GM19035 (cell line): ENCODE results near the gene RTF2.

Experiments
- ATAC-seq: cut with Tn5 transposase; IDR thresholded peaks from one replicate; pipeline ENCODE4 v1.9.1; 2021; ENCODE audit not compliant: unreplicated experiment

Gene RTF2, protein sequence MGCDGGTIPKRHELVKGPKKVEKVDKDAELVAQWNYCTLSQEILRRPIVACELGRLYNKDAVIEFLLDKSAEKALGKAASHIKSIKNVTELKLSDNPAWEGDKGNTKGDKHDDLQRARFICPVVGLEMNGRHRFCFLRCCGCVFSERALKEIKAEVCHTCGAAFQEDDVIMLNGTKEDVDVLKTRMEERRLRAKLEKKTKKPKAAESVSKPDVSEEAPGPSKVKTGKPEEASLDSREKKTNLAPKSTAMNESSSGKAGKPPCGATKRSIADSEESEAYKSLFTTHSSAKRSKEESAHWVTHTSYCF

DNA sequence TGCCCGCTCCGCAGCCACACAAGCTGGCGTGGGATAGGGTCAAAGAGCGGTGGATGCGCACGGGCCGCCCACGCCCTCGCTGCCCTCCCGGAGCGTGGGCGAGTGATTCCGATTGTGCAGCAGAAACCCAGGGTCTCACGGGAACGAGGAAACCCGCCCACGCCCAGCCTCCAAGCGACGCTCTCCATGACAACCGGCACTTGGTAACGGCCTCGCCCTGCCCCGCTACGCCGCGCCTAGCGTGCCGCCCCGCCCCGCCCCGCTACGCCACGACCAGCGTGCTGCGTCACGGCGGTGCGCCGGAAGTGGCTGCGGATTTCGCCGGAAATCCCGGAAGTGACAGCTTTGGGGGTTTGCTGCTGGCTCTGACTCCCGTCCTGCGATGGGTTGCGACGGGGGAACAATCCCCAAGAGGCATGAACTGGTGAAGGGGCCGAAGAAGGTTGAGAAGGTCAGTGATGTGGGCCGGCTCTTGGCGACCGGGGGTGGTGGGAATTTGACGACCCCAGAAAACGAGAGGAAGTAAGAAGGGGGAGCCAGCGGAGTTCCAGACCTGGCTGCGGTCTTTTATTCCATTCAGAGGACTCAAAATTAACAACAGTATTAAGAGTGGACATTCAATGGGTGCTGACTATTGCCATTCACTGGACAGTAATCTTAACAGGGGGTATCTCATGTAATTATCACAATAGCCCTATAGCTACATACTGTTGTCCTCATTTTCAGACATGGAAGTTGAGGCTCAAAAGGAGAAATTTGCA lies at the start of gene RTF2:
Gene RTF2, plus strand, starts transcription at position 312 of the 761 bp plus-strand sequence. Its CDS starts 71 bp downstream, at position 383.
- ATAC-seq: peak; percentile 98

DNA sequence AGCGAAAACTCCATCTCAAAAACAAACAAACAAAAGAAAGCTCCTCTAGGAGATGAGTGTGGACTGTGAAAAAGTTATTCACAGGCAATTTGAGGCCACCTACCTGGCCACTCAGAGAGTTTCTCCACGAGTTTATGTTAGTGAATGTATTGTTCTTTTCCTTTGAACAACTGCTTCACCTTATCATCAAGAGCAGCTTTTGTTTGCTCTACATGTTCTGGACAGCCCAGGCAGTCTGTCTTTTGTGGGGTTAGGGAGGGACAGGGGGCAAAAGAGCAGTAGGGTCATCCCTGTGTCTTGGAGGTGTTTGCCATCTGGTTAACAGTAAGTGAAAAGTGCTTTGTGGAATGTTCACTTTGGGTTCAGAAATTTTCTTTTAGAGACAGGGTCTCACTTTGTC lies 48.4 kb upstream of the RTF2 start:
- no peak for ATAC-seq

DNA sequence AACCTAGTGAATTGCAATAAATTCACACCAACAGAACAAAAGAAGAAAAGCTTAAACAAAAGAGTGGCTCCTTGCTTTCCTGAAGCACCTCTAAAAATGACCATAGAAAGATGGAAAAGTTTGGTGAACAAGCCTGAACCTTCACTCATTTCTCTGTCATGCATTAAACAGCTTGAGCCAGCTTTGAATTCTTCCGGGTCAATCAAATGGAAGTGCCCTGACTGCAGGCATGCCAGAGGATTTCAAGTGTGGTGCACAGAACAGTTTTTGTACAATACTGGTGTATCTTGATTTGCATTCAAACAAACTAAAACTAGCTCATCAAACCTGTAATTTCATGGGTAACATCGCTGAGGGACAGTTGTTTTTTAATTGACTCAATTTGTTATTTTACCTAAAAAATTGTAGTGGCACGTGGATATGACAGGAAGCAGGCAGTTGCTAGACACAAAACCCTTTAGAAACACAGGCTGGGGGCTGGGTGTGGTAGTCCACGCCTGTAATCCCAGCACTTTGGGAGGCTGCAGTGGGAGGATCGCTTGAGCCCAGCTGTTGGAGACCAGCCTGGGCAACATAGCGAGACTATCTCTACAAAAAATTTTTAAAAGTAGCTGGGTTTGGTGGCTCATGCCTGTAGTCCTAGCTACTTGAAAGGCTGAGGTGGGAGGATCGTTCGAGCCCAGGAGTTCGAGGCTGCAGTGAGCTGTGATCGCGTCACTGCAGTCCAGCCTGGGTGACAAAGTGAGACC lies 47.3 kb upstream of the RTF2 start:
- ATAC-seq: no peak

DNA sequence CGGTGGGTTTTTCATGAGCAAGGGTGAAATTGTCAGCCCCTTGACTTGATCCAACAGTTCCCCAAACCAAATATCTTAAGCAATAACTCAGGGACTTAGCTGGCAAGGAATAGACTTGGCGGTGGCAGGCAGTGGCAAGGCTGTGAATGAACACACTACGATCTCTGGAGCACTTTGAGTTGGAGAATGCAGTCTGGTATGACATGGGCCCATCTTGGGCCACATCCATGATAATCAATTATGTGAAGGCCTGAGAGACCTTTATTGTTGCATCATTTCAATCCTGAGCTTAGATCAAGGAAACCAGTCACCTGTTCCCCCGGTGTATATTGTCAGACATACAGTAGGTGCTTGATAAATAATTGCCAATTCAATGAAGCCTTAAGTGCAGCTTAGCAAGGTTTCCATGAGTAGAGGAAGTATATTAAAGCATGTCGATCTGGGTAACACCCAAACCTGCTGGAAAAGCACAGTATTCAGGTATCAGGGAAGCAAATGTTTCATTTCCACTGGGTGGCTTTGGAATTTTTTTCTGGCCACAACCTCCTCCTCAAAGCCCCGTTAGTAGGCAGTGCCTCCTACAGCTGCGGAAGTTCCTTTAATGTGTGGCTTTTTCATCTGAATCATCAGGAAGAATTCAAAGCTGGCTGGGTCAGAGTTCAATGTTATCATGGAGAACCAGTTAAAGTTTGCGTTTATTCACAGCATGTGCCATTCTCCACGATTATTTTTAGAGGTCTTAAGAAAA lies 46.2 kb upstream of the RTF2 start:
- ATAC-seq: no peak

DNA sequence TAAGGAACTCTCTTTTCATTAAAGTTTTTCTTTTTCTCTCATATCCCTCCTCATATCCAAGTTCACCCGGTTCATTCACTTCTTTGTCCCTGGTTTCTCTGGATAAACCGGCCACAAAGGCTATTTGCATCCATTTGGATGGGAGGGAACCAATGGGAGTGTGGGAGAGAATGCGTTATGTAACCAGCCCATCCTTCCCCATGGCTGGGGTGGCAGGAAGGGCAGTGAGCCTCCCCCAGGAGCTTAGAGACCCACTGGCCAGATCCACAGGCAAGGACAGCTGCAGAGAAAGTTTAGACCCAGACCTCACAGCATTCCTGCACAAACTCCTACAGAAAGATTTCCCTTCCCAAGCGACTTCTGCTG lies 45.6 kb upstream of the RTF2 start:
- no peak for ATAC-seq

DNA sequence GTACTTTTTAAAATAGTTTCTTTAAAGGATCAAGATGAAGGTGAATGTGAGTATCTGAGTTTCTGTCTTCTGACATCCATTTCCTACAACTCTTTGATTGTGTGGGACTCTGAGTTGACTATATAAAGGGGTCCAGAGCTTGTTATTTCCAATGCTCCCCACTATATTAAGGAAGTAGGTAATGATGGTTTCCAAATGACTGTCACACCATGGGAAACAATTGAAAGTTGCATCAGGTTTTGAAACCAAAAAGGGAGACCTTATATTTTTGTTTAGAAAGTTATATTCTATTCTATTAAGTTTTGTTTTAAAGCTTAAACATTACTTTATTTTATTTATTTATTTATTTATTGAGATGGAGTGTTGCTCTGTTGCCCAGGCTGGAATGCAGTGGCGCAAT lies 45.2 kb upstream of the RTF2 start:
- ATAC-seq: no peak

DNA sequence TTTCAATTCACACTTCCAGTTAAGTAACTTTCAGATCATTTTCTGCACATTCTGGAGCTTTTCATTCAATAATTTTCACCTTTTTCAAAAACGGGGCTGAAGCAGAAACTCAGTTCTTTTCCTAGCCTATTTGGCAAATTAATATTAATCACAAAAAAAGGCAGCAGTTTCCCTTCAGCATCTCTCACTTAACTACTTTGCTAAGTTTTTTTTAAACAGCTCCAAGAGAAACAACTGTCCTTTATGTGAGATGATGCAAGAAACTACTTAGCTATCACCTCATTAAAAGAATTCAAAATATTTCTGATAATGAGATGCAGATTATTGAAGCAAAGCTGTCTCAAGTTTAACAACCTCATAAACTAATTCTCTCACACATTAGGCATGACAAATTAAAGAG lies 44.5 kb upstream of the RTF2 start:
- ATAC-seq: no peak

DNA sequence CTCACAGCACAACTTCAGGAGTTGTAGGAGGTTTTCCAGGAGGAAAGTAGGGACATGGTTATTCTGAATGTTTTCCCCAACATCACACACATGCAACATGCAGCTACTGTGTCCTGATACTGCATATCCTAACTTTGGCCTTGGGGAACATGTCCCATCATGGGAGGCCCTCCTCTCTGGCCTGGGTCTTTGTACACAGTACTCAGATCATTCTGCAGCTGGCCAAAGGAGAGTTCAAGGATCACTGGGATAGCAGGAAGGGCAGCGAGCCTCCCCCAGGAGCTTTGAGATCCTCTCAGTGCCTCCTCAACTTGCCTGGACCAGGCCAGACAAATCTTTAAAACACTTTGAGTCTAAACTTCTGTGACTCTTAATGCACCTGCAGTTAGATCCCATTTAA lies 43.5 kb upstream of the RTF2 start:
- ATAC-seq: no peak

DNA sequence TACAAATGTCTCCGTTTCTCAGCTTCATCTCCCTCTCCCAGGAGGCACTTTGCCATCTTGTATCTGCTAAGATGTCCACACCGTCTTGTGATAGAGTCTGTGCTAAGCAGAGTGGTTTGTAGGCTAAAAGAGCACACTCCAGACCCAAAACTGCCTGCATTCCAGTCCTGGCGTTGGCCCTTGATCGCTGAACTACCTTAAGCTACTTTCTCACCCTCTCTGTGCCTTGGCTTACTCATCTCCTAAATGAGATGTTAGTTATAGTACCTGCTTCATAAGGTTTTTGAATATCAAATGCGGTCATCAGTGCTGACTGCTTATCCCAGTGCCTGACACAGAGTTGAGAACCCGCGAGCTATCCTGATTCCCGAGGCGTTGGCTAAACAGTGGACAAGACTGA lies 42.4 kb upstream of the RTF2 start:
- no peak for ATAC-seq

DNA sequence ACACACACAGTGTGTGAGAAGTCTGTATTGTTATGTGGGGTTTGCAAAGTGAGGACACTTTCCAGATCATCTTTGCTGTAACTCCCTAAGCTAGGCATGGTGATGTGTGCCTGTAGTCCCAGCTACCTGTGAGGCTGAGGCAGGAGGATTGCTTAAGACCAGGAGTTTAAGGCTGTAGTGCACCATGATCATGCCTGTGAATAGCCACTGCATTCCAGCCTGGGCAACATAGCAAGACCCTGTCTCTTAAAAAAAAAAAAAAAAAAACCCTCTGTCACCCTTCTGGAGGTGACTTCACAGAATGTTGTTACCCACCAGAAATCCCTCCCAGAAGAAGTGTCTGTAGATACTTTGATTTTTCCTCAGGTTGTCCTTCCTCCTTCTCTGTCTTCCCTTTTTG lies 41.5 kb upstream of the RTF2 start:
- ATAC-seq: no peak

DNA sequence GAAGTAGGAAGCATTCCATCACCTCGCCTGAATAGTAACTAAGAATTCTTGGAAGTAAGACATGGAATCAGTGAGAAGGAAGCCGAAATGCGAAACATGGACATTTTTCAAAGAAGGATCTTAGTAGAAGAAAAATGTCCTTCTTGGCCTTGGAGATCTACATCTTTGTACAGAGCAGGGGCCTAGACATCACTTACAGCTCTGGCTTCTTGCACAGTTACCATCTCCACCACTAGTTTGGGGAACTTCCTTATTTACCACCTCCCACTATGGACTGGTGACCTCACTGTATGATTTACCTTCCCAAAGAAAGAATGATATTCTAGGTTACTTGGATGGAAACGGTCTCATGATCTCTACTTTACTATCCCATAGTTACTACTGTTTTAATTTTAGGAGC lies 40.6 kb upstream of the RTF2 start:
- no peak for ATAC-seq

DNA sequence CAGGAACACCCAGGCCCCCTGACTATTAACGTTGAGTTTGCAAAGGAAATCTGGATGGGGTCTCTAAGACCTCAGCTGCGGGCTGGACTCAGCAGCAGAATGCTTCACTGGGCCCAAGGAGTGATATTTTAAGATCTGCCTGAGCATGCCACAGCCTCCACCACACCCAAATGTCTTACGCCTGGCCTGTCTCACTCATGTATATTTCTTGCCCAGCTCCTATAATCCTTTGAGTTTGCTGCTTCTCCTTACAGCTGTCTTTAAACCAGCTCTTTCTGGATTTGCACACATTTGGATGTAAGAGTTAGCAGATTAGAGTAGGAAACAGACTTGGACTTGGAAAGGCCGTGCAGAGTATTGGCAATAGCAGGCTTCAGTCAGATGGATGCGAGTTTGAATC lies 40.0 kb upstream of the RTF2 start:
- no peak for ATAC-seq

DNA sequence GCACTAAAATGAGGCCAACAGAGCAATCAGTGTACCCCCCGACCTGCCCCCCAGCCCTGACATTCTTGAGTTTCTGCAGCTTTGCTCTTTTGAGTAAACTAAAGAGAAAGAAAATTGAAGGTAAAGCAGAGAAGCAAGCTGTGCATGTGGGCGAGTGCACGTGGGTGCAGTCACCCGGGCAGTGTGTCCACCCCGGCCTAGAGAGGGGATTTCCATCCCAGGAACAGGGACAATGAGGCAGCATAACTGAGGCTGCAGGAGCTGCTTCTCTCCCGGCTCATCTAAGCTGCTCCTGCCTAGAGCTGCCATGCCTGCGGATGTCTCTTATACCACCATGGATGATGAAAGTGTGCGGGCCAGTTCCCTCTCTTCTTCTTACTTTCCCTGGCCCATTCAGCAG lies 39.5 kb upstream of the RTF2 start:
- no peak for ATAC-seq

DNA sequence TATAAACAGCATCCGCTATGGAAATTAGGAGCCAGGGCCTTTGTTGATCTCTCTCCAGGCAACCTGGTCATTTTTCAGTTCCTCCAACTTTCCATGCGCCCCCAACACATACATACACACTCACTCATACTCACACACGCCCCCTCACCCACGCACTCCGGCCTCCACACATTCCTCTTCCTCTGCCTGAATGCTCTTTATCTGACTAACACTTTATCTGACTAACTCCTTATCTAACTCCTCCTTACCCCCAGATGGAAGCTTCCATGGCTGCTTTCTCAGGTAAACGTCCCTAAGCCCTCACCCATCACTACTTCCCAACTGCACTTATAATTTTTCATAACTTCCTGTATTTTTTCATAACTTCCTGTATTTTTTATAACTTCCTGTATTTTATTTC lies 38.9 kb upstream of the RTF2 start:
- no peak for ATAC-seq

DNA sequence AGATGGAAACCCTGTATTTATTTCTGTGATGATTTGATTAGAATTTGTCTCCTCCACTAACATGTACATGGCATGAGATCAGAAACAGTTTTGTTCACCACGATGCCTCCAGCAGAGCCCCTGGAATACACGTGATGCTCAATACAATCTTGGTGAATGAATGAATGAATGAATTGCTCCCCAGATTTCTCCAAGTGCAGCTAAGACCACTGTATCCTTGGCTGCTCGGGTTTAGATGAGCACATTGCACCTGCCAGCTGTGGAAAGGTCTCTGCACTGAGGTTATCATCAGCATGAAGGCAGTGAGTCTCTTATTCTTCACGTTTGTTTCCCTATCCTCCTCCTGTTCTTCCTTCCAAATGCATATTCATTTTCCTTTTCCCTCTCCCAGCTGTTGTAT lies 38.5 kb upstream of the RTF2 start:
- no peak for ATAC-seq

DNA sequence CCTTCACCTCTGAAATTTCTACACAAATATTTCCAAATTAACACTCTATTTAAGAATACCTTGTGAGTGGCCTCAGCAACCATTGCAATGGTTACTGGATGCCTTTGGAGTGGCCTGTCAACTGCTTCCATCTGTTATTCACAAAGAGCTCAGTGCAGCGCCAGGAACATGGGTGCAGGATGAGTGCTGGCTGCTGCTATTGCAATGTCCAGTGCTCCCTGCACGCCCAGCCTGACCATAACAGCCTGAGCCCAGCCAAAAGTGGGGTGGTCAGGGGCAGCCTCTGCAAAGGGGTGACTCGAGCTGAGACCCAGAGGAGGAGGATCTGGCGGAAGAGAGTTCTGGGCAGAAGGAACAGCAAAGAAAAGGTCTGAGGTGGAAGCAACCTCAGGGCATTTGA lies 38.0 kb upstream of the RTF2 start:
- ATAC-seq: no peak

DNA sequence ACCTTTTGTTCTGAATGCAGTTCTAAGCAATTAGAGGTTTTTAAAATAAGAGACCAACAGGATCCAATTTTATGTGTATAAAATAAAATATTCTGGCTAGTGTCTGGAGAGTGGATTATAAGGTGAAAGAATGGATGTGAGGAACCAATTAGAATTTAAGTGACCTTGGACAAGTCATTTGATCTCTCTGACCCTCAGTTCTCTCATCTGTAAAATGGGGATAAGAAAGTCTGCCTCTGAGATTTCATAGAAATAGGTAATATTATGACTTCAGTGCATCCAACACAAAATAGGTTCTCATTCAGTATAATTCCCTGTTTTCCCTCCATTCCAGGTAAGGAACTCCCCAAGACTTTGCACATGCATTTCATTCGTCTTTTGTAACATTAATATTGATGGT lies 37.5 kb upstream of the RTF2 start:
- ATAC-seq: no peak

DNA sequence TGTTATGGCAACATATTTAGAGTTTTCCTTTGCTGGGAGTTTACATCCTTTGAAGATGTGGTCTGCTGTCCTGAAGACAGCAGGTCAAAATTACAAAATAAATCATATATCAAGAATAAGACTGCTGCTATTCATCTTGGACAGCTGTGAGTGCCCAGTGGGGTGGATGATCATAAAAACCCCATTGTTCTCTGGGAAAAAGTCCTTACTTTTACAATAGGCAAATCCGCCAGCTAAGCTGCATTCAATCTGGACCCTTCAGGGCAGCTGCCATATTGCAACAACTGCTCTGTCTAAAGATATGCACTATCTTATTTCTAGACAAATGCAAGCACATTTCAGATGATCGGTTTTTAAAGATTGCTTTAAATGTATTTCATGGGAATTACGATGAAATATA lies 37.0 kb upstream of the RTF2 start:
- no peak for ATAC-seq

DNA sequence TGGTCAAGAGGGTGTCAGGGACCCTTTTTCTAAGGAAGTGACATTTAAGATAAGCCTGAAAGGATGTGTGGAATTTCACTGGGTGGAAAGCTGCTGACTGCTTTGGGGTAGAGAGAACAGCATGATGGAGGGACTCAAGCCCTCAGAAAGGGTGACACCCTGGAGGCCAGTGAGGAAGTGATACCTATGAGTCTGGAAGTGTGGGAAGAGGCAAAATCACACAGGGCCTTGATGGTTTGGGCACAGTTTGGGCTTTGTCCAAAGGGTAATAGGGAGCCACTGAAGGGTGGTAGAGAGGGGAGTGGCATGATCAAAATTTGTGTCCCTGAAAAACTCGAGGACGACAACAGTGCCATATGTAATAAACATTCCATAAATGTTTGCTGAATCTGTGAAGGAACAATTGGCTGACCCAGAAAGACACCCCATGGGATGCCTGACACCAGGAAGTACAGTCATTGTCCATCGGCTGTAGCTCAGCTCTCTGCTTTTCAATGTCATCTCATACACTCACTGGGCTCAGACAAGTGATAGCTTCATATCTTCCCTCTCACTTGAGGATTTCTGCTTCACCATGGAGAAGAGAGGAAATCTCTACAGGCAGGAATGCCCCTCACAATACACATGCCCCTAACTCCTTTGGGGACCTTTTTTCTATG lies 35.1 kb upstream of the RTF2 start:
- no peak for ATAC-seq

DNA sequence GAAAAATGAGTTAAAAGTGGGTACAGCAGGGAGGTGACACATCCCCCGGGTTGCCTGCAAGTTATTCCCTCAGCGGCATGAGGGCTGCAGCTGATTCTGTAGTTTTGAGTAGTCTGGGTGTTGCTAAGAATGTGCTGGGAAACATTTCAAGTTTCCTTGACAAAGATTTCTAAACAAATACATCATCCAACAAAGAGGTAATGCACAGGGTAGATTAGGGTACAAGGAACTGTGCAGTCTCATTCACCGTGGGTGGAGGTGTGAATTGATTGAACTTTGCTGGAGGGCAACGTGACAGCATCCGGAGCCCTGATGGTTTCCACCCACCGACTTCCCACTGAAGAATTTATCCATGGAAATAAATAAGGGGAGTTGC lies 34.6 kb upstream of the RTF2 start:
- ATAC-seq: no peak
